Epithelial cell of proximal tubule (primary cell): ENCODE results near the gene FOXF1. TPM values are rescaled to one million over a fixed set of nuclear protein-coding genes. Genes with fewer than 3 reads are reported as not detected.

Experiments
- DNase-seq: peaks from one replicate; pipeline ENCODE4 v3.0.0-alpha.2; 2011; ENCODE audit warnings: low read depth
- H3K4me3 ChIP-seq: 2 replicates; pipeline ENCODE4 v1.5.1; 2011; ENCODE audit warnings: low read depth, mild to moderate bottlenecking, low read length
- total RNA-seq: library from RNA; depleted of rRNA; stranded (reverse); fragments of >200 nt; gene quantifications from 2 replicates; pipeline ENCODE4 v1.2.3, GENCODE V29; 2015
- TF ChIP-seq, protein P1 (sequence below): conservative IDR thresholded peaks from 2 replicates; pipeline ENCODE4 v1.5.1; 2012; ENCODE audit warnings: low read depth, mild to moderate bottlenecking, low read length

FOXF1 gene
- total RNA-seq, 1 donor from 2014 or later, result 0.12 TPM

DNA sequence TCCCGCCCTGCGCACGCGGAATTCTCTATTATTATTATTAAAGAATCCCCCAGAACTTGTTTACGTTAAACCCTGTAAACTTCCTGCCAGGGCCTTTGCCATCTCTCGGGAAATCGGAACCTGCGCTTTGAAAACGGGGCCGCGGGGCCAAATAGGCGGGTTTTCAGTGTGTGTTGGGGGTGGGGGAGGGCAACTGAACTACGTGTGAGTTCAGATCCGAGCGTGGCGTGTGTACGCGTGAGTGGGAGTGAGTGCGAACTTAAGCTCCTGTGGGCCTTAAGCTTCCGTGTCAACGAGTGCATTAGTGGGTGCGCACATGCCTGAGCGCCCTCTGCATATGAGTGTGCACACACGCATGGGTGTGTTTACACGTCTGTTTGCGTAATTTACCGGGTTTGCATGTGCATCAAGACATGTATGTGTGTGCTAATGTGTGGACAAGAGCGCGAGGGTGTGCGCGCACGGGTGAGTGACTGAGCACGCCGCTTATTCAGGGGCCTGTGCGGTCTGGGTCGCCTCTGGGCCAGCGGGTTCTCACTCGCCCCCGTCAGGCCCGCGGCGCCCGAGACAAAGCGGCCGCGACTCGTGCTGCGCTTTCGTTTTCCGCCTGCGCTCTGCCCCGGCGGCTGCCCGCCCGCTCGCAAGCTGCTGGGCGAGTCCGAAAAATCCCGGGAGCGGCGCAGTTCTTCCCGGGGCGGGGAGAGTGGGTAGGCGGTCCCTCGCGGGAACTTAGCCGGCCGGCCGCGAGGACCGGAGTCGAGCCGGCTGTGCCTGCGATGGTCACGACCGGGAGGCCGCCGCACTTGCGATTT is 1.2 kb upstream of the FOXF1 start:
- TF ChIP-seq, protein P1, sequence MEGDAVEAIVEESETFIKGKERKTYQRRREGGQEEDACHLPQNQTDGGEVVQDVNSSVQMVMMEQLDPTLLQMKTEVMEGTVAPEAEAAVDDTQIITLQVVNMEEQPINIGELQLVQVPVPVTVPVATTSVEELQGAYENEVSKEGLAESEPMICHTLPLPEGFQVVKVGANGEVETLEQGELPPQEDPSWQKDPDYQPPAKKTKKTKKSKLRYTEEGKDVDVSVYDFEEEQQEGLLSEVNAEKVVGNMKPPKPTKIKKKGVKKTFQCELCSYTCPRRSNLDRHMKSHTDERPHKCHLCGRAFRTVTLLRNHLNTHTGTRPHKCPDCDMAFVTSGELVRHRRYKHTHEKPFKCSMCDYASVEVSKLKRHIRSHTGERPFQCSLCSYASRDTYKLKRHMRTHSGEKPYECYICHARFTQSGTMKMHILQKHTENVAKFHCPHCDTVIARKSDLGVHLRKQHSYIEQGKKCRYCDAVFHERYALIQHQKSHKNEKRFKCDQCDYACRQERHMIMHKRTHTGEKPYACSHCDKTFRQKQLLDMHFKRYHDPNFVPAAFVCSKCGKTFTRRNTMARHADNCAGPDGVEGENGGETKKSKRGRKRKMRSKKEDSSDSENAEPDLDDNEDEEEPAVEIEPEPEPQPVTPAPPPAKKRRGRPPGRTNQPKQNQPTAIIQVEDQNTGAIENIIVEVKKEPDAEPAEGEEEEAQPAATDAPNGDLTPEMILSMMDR, result no peak
- H3K4me3 ChIP-seq, result peak overlapping the region; percentile 41
- DNase-seq, result no peak

DNA sequence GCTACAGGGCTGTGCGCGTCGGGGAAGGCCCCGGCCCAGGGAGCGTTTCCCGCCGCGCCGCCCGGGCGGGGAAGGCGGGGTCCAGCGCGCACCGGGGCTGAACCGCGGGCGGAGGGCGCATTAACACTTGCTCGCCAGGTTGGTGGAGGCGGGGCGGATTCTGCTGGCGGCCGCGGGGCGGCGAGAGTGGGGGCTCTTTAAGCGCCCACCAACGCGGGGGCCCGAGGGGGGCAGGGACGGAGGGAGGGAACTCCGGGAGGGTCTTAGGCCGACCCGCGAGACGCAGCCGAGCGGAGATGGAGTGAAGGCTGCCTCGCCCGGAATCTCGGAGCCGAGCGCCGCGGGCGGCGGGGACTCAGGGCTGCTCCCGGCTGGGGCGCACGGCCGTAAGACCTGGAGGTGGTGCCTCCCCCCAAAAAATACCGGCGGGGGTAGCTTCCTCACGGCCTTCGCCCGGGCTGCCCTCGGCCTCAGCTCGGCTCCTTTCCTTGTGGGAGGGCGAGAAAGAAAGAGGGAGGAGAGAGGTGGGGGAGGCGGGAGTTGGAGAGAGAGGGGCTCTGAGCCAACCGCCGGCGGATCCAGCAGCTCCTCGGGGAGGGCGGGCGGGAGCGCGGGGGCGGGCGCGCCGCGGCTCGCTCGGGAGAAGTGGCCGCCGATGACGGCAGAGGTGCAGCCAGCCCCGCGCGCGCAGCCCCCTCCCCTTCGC is 415 bp upstream of the FOXF1 start:
- DNase-seq, result no peak
- TF ChIP-seq, protein P1, result no peak
- peak overlapping the region; percentile 41 for H3K4me3 ChIP-seq

DNA sequence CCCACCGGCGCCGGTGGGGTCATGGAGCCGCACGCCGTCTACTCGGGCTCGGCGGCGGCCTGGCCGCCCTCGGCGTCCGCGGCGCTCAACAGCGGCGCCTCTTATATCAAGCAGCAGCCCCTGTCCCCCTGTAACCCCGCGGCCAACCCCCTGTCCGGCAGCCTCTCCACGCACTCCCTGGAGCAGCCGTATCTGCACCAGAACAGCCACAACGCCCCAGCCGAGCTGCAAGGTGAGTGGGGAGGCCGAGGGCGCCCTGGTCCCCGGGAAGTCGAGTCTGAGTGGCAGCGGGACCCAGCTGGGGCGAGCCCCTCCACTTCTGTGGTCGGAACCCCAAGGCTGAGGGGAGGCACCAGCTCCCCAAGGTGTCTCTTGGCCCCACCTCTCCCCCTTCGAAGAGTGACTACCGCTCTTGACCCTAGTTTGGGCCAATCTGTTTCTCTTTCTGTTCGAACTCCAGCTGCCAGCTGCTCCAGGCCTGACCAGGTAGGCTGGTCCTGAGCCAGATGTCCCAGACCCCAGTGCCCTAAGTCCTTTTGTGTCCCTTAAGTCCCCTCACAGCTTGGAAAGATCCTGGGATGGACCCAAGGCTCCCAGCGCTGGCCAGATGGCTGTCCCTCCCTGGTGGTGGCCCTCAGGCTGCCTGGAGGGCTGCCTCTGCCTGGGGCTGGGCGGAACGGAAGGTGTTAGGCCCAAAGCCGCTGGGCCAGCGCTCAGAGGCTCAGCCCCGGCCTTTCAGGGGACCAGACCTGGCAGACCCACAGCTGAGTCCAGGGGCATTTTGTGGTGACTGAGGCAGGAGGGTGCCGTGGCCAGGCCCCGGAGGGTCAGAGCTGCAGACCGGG is 1.2 kb downstream of the FOXF1 start:
- H3K4me3 ChIP-seq, result no peak overlapping the region

DNA sequence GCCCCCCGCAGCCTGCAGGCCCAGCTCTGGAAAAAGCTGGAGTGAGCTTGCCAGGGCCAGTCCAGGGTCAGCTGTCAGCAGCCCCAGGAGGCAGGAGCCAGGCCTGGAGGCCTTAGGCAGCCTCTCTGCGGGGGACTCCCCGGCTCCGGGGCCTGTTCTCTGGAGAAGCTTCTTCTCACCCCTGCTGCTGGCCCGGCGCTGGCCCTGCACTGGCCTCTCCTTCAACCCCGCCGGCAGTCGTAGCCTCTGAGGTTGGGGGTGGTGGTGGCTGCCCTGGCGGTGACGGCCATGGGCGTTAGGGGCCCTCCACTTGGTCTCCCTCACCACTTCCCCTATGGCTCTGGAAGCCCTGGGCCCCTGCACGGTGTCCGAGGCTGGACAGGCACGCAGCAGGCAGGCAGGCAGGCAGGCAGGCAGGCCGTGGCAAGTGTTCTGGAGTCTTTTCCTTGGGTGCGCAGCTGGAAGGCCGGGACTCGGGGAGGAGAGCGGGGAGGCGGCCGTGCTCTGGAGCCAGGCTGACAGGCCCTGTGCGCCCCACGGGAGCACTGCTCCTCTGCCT is 2.1 kb downstream of the FOXF1 start:
- no peak overlapping the region for H3K4me3 ChIP-seq
- TF ChIP-seq, protein P1, result no peak
- DNase-seq, result no peak

More for the DNA sequence above, 1.2 kb downstream of the FOXF1 start:
- TF ChIP-seq, protein P1, result no peak
- no peak for DNase-seq

DNA sequence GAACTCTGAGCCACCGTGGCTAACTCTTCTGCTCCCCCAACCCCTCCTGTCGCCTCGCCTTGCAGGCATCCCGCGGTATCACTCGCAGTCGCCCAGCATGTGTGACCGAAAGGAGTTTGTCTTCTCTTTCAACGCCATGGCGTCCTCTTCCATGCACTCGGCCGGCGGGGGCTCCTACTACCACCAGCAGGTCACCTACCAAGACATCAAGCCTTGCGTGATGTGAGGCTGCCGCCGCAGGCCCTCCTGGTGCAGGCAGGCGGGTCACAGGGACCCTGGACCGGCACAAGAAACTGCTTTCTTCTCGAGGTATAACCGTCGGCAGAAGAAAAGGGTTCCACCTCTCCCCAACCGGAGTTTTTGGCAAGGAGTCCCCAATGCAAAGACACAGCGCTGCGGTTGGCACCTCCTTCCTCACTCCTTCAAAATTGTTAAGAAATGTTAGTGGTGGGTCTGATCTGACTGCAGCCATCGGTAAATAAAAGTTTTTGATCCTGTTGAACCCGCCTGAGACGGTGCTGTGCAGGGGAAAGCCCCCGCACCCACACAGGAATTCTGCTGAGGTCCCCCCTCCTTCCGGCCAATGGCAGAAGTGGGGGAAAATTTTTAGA is 2.6 kb downstream of the FOXF1 start:
- TF ChIP-seq, protein P1, result no peak
- DNase-seq, result no peak
- H3K4me3 ChIP-seq, result no peak overlapping the region
